ENCODE measurements around the gene CACNA1A.
A peak's percentile ranks its signal among the peaks of the same experiment; 100 is the strongest.
"Not testable (repeated sequence)": the region's sequence is repeated elsewhere in the genome, so short reads cannot be mapped to it uniquely, and the experiment has no call there.

CACNA1A gene

GRCh38 chr19:13429563-13429962, 76.7 kb downstream of the CACNA1A start:
- H3K4me3 ChIP-seq (ENCODE audit: low read depth, low read length) = no peak overlapping the region
- TF ChIP-seq CTCF (conservative IDR thresholded peaks at IDR 0.05; ENCODE audit: low read depth, low read length) = no peak
- no peak for DNase-seq (ENCODE audit: low read depth)

GRCh38 chr19:13428352-13428751, 77.9 kb downstream of the CACNA1A start:
- no peak overlapping the region for H3K4me3 ChIP-seq (ENCODE audit: low read depth, low read length)
- TF ChIP-seq CTCF (conservative IDR thresholded peaks at IDR 0.05; ENCODE audit: low read depth, low read length) = peak; percentile 65
- DNase-seq (ENCODE audit: low read depth) = peak; percentile 23

- no peak for DNase-seq (ENCODE audit: low read depth)
- no peak overlapping the region for H3K4me3 ChIP-seq (ENCODE audit: low read depth, low read length)
- TF ChIP-seq CTCF (conservative IDR thresholded peaks at IDR 0.05; ENCODE audit: low read depth, low read length) = no peak
Observed at GRCh38 chr19:13427273-13428051, 78.8 kb downstream of the CACNA1A start.

GRCh38 chr19:13425875-13426274, 80.4 kb downstream of the CACNA1A start:
- H3K4me3 ChIP-seq (ENCODE audit: low read depth, low read length); DNase-seq (ENCODE audit: low read depth): not testable (repeated sequence)

- no peak for TF ChIP-seq CTCF (conservative IDR thresholded peaks at IDR 0.05; ENCODE audit: low read depth, low read length)
- DNase-seq (ENCODE audit: low read depth) = no peak
- no peak overlapping the region for H3K4me3 ChIP-seq (ENCODE audit: low read depth, low read length)
Observed at GRCh38 chr19:13425151-13425550, 81.1 kb downstream of the CACNA1A start.

GRCh38 chr19:13420780-13421179, 85.5 kb downstream of the CACNA1A start:
- no peak for TF ChIP-seq CTCF (conservative IDR thresholded peaks at IDR 0.05; ENCODE audit: low read depth, low read length)
- H3K4me3 ChIP-seq (ENCODE audit: low read depth, low read length) = no peak overlapping the region
- DNase-seq (ENCODE audit: low read depth) = no peak

- H3K4me3 ChIP-seq (ENCODE audit: low read depth, low read length) = no peak overlapping the region
- DNase-seq (ENCODE audit: low read depth) = no peak
- no peak for TF ChIP-seq CTCF (conservative IDR thresholded peaks at IDR 0.05; ENCODE audit: low read depth, low read length)
Observed at GRCh38 chr19:13417054-13417453, 89.2 kb downstream of the CACNA1A start.

Data from choroid plexus epithelial cell (primary cell).